ENCODE measurements around the gene ITGA11.

ITGA11 gene

DNA sequence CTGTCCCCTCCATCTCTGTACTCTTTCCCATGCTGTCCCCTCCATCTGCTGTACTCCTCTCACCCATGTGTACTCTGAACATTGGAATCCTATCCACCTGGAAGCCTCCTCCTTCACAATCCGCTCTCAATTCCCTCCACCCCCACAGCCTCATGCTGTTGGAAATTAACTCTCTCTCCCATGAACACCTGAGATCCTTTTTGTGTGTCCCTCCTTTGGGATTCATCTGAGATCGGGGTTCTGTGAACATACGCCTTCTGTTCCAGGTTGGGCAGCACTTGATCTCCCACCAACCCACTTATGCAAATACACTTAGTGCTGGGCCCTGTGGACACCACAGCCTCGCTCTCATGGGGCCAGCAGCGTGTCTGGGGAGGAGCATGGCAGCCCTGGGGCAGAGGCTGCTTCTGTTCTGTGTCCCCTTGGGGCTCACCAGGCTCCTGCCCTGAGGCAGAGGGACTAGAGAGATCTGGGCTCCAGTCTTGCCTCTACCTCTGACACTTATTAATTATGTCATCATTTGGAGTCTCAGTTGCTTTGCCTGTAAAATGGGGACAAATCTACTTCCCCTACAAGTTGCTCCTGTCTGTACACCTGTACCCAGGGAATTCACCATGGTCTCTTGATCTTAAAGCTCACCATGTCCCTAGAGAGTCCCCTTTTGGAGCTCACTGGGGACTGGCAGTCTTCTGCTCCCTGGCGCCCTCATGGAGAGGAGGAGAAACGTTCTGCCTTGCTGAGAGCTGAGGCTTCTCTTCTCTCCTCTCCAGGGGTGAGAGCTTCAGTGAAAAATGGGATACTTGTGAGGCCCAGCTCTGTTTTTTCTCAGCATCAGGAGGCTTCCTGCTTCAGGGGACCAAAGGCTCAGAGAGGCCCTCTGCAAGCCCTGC lies 42.7 kb downstream of the ITGA11 start:
- DNase-seq = no peak

DNA sequence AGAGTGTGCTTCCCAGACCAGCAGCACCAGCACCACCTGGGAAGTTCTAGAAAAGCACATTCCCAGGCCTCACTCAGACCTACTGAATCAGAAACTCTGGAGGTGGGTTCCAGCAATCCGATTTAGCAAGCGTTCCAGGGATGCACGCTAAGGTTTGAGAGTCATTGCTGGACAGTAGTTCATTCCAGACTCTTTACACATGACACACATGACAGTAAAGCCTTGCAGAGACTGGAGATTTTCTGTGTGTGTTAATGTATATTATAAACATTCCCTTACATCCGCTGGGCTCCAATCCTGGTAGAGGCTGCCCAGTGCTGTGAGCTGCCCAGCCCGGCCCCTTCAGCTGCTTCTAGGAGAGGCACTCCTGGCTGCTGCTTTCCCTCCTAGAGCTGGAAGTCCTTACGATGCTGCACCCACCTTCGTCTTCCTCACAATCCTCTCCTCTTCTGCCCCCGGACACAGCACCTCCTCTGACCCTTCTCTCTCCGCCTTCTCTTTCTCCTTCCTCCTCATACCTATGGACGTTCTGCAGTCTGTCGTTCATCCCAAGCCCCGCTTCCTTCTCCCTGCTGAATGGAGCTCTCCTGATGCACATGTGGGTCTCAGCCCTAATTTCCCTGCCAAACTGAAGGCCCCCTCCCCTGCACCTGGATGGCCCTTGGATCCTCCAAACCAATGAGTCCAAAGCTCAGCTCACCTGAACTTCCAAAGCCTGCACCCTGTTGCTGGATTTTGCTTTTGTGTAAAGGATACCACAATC lies 44.4 kb downstream of the ITGA11 start:
- DNase-seq = no peak

DNA sequence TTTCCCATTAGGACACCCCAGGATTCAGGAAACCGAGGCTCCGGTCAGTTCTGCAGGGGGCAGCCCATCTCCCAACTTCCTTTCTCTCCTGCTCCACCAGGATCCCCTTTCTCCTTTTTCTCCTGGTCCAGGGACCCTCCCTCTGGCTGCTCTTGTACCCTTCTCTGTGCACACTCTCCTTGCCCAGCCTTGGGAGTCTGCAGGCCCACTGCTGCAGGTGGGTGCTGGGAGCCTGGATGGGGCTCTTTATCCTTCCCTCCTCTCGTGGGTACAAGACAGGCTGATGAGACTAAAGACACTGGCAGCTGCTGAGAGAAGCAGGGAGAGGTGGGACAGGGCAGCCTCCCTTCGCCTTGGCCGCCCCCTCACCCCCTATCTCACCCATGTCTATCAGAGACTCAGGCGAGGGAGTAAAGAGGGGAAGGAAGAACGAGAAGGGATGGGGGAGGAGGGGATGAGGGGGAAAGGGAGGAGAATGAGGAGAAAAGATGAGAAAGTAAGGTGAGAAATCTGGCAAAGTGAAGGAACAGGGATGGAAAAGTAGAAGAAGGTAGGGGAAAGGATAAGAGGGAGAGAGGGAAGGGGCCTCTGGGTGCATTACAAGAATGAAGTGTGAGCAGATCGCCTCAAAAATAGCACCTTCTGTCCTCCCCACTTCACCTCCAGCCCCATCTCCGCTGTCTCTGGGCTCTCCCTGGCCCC lies 45.2 kb downstream of the ITGA11 start:
- no peak for DNase-seq

DNA sequence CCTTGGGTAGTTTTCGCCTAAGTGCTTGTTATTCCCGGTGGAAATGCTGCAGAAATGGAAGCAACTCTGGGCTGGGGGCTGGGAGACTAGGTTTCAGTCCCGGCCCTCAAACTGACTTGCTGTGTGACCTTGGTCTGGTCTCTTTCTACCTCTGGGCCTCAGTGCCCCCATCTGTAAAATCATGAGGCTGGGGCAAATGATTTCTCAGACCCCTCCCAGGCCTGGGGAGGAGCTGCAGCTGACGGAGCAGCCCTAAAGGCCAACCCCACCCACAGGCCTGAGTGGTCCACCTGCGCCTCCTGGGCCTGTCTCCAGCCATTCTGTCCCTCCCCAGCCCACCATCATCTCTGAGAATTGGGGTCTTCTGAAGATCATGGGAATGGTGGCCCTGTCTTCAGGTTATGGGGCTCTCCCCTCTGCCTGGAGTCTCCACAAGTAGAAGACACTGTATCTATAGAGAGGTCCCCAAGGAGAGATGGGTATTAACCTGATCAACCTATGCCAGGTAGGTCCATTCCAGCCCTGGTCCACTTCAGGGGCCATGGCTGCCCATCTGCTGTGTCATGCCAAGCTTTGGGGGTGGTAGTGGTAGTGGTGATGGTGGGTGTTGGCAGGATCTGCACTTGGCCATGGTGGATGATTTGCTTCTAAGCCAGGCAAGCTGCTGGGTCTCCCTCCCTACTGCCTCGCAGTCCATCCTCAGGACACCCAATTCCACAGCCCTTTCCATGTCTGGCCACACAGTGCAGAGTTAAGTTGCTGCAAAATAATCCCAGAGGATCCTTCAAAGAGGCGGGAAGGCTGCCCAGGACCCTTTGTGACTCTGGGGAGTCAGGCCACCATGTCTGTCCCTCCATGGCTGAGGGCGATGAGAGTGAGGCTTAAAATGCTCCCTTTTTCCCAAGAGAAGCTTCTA lies 46.0 kb downstream of the ITGA11 start:
- DNase-seq = no peak

DNA sequence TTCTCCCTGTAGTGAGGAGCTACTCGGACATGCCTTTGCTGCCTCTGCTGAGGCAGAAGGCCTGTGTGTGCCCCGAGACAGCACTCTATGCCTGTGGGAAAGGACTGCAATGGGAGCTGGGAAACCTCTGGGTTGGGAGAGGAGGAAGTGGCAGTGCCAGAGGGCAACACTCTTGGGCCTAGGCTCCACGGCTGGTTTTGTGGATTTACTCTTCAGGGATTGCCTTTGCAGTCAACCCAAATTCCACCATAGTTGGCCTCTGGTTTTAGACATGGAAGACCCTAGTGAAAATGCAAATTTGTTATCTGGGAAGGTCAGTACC lies 46.8 kb downstream of the ITGA11 start:
- DNase-seq = no peak

DNA sequence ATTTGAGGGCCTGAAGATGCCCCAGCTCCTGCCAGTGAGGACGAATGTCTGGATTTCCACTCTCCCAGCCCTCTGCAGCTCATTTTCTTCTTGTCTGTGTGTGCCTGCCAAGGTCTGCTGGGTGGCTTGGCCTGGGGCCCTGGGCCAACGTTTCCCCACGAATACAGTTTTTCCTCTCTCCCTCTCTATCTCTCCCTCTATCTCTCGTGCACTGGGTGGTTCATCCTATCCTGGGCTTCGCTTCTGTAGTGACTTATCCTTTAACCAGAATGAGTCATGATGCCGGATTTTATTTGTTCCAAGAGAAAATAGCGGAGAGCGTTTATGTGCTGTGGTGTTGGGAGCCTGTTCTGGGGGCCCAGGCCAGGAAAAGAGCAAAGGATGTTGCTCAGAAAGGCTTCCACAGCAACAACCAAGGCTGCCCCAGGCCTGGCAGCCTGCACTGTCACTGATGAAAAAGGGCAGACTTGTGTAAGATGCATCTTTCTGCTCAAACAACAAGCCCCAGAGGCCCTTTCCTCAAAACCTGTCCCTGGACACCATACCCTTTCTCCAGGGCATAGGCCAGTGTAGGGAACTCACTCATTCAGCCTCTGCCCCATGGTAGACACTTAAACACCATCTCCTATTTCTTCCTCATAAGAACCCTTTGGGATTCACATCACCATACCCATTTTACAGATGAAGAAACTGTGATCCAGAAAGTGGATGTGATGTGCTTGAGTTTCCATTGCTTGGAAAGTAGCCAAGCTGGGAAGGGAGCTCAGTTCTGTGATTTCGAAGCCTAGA lies 47.3 kb downstream of the ITGA11 start:
- DNase-seq = no peak

DNA sequence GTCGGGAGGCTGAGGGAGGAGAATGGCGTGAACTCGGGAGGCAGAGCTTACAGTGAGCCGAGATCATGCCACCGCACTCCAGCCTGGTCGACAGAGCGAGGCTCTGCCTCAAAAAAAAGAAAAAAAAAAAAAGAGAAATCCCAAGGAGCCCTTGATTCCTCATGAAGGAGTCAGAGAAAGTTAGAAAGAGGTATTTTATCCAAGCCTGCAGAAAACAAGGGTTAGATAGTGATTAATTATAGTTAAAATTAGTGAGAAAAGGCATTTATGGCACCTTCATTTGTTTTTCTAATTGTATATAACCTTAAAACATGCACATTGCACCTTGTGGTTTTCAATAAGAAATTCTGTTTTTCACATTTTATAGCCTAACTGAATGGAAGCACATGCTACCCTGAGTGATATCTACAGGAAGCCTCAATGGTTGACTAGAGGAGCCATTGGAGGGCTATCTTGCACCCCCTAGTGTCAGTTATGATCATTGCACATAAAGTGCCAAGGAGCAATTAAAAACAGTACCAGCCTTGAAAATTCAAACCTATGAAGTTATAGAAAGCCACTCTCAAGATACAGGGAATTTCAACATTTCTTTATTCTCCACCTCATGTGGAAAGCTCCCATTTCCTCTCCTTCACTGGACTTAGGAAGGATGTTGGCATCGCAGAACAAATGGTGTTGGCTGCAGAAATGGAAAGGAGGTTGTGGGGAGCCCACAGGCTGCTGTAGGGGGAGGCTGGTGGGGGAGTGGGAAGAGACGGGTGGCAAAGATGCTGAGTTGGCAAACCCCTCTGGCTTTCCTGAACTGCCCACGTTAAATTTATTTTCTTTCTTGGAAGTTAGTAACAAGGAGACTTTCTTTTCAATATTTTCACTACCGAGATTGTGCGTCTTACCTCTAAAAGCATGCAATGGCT lies 48.5 kb downstream of the ITGA11 start:
- peak; percentile 38 for DNase-seq

DNA sequence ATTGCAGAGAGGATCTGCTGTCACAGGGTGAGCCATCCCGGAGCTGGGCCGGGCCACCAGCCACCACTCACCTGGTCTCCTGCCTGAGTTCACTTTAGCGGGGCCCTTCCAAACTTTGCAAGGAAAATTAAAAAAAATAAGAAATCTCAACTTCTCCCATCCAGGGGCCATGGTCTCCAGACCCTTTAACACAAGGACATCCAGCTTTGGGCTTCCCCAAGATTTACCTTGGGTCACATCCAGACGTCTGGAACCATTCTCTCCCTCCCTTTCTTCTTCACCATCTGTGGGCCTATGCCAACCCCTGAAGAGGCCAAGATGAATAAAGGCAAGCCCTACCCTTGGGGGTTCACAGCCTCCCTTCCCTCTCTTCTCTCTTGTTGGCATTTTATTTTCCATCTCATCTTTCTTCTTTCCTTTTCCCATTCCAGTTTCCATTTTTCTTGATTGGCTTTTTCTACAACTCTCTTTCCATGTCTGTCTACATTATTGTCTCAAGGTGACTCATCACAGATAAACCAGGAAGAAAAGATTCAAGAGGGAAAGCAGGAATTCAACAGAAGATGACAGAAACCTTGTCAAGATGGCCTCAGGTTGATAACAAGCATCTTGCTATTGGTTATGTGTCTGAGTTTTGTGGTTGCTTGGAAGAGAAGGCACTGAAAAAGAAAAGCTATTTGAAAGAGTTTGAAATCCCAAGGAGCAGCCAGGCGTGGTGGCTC lies 49.5 kb downstream of the ITGA11 start:
- no peak for DNase-seq

DNA sequence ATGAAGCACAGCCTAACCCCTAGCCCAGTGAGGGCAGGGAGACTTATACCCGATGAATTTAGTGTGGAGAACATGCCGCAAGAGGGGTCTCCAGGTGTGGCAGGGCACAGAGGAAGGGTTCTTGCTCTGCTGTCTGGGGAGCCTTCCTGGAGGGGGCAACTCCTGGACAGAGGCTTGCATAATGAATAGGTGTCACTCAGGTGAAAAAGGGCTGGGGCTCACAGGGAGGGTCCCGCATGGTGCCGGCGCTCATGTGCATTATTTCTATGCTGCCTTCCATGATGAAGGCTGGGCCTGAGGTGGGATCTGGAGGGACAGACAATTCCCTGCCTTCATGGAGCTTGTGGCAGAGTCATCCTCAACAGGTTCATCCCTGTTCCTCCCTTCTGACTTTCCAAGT lies 51.5 kb downstream of the ITGA11 start:
- DNase-seq = no peak

DNA sequence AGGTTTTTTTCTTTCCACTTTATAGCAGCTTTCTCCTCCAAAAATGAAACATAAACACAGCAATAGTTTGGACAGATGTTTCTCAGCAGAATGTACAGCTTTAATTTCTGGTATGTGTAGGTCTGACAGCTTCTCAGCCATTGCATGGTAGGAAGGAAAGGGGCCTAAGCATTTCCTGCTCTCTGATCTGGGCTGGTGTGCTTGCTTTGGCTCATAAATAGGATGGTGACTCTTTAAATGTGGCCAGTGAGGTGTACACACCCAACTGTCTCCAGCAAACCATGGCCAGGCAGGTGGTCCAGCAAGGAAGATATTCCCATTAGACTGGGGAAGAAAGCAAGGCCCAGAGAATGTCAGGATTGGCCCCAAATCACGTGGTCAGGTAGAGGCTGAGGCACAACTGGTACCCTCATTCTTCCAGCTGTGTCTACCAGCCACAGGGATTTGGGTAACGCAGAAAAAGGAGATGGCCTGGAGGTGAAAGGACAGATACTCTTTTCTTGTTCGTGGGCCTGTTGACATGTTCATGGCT lies 52.1 kb downstream of the ITGA11 start:
- no peak for DNase-seq

DNA sequence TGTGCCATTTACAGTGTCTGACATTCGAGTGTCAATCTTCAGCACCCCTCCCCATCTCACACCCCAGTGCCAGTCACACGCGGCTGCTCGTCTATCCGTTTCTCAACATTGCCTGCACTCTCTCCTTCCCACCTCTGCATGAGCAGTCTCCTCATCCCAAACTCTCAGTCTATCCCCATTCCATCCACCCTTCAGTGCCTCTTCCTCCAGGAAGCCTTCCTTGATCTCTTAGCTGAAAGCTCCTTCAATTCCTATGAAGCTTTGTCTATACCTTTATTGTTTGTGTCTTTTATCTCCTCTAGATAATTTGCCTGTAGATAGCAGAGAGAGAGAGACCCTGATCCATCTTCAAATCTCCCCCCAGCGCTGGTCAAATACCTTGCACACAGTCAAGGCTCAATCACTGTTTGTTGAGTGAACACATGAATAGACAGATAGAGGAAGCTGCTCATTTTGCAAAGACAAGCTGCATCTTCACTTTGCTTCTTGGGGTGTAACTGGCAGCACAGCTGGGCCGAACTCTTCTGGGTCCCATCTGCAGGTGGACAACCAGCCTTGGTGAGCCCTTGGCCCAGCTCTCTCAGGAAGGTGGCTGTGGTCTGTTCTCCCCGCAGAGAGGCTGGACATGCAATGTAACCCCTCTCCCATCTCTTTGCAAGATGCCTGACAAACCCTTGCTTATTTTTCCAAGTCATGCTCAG lies 52.8 kb downstream of the ITGA11 start:
- DNase-seq = no peak

DNA sequence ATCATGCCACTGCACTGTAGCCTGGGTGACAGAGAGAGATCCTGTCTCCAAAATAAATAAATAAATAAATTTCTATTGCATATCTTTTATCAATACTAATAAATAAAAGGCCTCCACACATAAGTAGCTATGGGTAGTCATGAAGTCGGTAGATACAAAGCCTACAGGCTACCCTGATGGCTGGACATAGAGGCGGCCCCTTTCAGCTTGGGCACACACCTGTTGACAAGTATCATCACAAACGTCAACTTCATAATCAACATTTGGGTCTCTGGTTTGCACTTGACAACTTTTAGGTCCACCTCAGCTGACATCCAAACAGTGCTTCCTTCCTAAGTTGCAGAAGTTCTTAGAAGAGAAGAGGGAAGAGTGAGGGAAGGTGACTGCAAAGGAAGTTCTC lies 53.4 kb downstream of the ITGA11 start:
- no peak for DNase-seq

DNA sequence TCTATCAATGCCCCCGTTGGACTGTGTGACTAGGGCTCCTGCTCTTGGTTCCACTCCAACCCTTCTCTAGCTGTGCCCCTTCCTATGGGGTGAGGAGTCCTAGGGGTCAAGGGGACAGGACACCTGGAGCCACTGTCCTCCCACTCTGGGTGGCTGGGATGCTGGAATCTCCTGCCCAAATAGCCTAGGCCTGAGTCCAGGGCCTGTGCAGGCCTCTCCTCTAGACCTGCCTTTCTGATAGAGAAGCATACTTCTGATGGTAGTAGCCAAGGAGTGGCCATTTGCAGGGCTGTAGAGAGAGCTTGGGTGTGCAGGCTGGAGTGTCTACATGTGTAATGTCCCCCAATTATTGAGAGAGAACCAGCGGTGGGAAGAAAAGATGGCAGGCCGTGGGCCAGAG lies 54.2 kb downstream of the ITGA11 start:
- no peak for DNase-seq

DNA sequence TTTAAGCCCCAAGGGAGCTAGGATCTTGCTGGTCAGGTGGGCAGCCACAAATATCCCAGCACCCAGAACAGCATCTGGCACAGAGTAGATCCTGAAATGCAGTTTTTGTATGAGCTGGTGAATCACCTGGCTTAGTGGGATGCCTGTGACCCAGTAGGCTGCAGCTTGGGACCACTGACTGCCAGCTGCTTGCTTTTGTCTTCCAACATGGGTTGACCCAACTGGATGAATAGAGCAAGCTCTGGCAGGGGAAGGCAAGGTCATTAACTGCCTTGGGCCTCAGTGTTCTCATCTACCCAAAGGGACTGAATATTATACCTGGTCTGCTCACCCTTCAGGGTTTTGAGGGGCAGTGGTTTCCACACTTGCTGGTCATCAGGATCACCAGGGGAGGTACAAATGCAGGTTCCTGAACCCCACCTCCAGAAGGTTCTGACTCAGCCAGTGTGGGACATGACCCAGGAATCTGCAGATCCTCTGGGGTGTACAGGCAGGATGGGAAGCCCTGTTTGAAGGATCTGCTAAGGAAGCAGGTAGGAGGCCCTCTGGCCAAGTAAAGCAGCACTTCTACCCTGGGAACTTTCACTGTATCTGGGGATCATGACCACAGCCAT lies 55.4 kb downstream of the ITGA11 start:
- no peak for DNase-seq

DNA sequence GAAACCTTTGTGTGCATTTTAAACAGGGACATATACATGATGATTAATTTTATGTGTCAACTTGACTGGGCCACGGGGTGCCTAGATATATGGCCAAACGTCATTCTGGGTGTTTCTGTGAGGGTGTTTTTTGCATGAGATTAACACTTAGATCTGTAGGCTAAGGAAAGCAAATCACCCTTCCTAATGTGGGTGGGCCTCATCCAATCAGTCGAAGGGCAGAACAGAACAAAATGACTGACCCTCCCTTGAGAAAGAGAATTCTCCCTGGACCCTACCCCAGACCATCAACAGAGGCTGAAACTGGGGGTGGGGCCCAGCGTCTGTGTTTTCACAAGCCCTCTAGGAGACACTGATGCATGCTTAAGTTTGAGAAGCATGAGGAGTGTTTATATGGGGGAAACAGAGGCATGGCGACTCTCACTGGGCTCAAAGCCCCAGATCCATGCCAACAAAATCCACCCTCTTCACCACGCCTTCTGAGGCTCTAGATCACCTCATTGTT lies 56.2 kb downstream of the ITGA11 start:
- no peak for DNase-seq

DNA sequence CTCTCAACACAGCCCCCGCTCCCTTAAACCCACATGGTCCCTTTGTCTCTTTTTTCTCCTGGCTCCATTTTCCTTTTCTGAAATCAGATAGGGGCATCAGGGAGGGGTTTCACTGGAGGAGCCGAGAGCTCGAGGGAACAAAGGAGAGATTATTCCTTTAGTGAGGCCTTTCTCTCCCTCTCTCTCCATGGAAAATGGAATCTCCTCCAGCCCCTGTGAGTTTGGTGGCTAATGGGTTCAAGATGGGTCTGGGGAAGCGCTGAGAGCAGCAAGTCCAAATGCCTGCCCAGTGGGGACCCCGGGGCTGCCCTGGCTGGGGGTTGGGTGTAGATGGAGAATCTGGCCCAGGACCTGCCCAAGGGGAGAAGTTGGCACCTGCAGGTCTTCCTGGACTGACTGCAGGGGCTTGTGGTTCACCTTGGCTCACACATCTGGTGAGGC lies 56.8 kb downstream of the ITGA11 start:
- no peak for DNase-seq

DNA sequence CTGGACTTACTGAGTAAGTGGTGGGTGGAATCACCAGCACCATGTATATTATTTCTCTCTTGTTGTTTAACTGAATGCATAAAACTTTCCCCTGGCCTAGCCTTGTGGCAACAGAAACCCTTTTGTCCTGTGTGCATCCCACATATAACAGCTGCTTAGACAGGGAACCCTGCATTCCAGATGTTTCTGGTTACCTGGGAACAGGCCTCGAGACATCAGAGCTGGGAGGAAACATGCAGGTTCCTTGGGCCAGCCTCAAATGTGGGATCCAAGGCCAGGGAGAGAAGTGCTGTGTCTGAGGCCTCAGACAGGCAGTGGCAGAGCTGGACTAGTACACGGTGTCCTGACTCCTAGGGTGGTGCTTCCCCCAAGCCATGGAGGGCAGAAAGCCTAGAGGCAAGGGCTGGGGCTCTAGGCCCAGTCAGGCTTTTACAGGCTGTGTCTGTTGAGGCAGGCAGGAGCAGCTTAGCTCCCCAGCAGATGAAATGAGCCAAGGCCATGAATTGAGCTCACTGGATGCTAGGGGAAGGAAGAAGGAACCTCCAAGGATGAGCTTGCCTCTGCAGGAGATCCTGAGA lies 57.7 kb downstream of the ITGA11 start:
- no peak for DNase-seq

DNA sequence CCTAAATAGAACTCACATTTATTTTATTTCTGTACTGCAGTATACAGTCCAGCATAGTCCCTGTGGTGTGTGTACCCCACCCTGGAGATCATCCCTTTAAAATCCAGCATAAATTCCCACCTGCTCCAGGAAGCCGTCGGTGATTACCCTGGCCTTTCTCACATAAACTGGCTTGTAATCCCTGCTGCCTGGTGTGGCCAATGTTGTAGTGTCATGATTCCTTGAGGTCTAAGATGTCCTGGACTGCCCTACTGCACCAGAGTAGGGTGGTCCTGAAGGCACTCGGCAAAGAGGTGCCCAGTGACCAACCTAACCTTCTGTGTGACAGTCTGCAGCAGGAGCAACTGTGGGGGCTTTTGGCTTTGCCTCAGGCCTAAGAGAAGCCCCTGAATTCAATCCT lies 58.9 kb downstream of the ITGA11 start:
- no peak for DNase-seq
